Ascending aorta (tissue), 2 donors: ENCODE results near the gene OGFOD3. TPM values are rescaled to one million over a fixed set of nuclear protein-coding genes. Genes with fewer than 3 reads are reported as not detected.
A peak's percentile ranks its signal among the peaks of the same experiment; 100 is the strongest.
"Not testable (repeated sequence)": the region's sequence is repeated elsewhere in the genome, so short reads cannot be mapped to it uniquely, and the experiment has no call there.

ENCODE experiments used
- DNase-seq, 2 donors: peaks; one replicate each; pipeline ENCODE4 v3.0.0-alpha.2; 2019; ENCODE audit warnings: low spot score in 2 of 2
- H3K27ac ChIP-seq, 2 donors: fragments of 200-600 bp; sonication (generic); one replicate each; pipeline ENCODE4 v1.5.1; 2016 to 2017; ENCODE audit warnings: mild to moderate bottlenecking in 1 of 2
- H3K27me3 ChIP-seq: fragments of 200-600 bp; sonication (generic); one replicate; pipeline ENCODE4 v1.5.1; 2017
- H3K36me3 ChIP-seq, 2 donors: fragments of 200-600 bp; sonication (generic); one replicate each; pipeline ENCODE4 v1.5.1; 2016
- H3K4me1 ChIP-seq, 2 donors: fragments of 200-600 bp; sonication (generic); one replicate each; pipeline ENCODE4 v1.5.1; 2016 to 2017; ENCODE audit warnings: mild to moderate bottlenecking in 1 of 2
- H3K4me3 ChIP-seq, 2 donors: fragments of 200-600 bp; sonication (generic); one replicate each; pipeline ENCODE4 v1.5.1; 2016 to 2017; ENCODE audit warnings: mild to moderate bottlenecking in 1 of 2
- H3K9me3 ChIP-seq, 2 donors: fragments of 200-600 bp; sonication (generic); one replicate each; pipeline ENCODE4 v1.5.1; 2016
- CTCF ChIP-seq, 3 experiments: fragments of 200-600 bp in 2 of 3; fragments of 450-650 bp in 1 of 3; sonication (generic) in 2 of 3; IDR thresholded peaks; one replicate each; pipeline ENCODE4 v1.5.1; 2016 to 2019; ENCODE audit warnings: antibody characterized with exemption in 3 of 3, mild to moderate bottlenecking in 1 of 3, moderate library complexity in 1 of 3
- intact Hi-C: fragments of 100-400 bp; cut with DNase I; formaldehyde crosslinking; loops from one replicate; pipeline ENCODE4 v1.15.1; 2023
- total RNA-seq: library from RNA; depleted of rRNA; stranded (reverse); fragments of >200 nt; gene quantifications from one replicate; pipeline ENCODE4 v1.1.0, GENCODE V29; 2016

The OGFOD3 gene
- total RNA-seq, 1 donor from 2014 or later, result 36.6 TPM

DNA sequence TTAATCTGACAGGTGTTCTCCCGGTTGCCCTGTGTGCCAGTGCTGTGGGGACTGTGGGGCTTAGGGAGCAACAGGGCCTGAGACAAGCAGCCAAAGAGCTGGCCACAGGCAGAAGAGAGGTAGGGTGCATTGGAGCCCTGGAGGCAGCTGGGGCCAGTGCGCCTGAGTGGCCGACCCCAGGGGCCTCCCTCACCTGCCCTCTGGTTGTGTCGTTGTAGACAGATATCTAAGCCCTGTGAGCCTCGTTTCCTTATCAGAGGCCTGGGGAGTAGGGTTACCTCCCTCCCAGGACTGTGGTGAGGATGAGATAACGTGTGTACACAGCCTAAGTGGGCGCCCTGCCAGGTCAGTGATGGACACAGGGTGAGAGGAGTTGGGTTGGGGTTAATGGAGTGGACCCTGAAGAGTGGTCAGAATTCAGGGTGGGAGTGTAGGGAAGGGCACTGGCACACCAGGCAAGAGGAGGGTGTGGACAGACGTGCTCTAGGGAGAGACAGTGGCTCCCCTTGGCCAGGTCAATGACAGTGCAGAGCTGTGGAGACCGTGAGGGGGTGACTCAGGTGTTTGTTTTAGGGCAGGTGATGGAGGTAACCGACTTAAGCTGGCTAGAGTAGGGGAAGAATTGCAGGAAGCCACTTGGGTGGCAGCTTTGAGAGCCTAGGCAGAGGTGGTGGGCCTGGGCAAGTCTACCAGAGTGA lies 43.6 kb upstream of the OGFOD3 start:
- peaks cover 0 to 15% of the 10 kb centered on the region in 2 donors for H3K4me1 ChIP-seq
- TF ChIP-seq CTCF (IDR thresholded peaks at IDR 0.05), result no peak
- H3K27ac ChIP-seq, result peak overlapping the region in 1 of 2 donors; percentile 6
- intact Hi-C loops, result no loop called here
- H3K36me3 ChIP-seq, result peaks cover 43 to 56% of the 10 kb centered on the region in 2 donors
- H3K9me3 ChIP-seq, result no peaks in the 10 kb centered on the region
- H3K27me3 ChIP-seq, result no peaks in the 10 kb centered on the region
- no peak for DNase-seq
- H3K4me3 ChIP-seq, result no peak overlapping the region

GRCh38 chr17:82459936-82460335 lies 41.5 kb upstream of the OGFOD3 start:
- not testable (repeated sequence) for DNase-seq, H3K27ac ChIP-seq, H3K9me3 ChIP-seq, H3K27me3 ChIP-seq
- intact Hi-C loops, result loop anchor here (2.0 kb wide), 3 partner anchors 37 to 189 kb away; partner anchors contain the start of gene WDR45B
- peaks cover 0 to 15% of the 10 kb centered on the region in 2 donors for H3K4me1 ChIP-seq
- H3K4me3 ChIP-seq, result peak overlapping the region in 1 of 2 donors; percentile 77
- peaks cover 35% of the 10 kb centered on the region in 2 donors for H3K36me3 ChIP-seq

DNA sequence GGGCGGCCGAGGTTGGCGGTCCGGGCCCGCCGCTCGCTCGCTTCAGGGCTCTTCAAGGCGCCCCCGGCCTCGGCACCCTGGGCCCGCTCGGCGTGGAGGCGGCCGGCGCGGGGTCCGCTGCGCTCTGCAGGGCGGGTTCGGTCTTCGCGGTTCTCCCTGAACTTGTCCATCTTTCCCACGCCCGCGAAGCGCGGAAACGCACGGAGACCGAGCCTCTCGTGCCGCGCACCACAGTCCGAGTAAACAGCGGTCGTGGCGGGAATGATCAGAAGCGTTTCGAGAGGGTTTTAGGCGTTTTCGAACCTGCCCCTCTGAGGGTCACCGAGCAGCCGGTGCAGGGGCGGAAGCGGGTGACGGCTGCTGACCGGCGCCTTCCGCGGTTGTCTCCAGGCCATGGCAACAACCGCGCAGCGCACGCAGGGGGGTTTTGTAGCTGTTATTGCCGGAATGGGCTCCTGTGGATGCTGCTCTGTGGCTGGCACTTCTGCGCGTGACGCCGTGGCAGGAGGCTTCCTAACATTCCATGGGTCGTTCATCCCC lies 40.6 kb upstream of the OGFOD3 start:
- Histone ChIP-seq H3K4me3 (peak overlapping the region; percentile 77 to 86), H3K27ac (peak overlapping the region; percentile 100), H3K36me3 (peaks cover 26 to 29% of the 10 kb centered on the region in 2 donors), H3K4me1 (peaks cover 0 to 13% of the 10 kb centered on the region in 2 donors), H3K9me3 (no peaks in the 10 kb centered on the region), H3K27me3 (no peaks in the 10 kb centered on the region)
- intact Hi-C loops, result loop anchor here (1.0 to 2.0 kb wide), 6 partner anchors 9 to 190 kb away; partner anchors contain the start of genes CYBC1, FOXK2 and WDR45B
- no peak for DNase-seq
- TF ChIP-seq CTCF (IDR thresholded peaks at IDR 0.05), result no peak

DNA sequence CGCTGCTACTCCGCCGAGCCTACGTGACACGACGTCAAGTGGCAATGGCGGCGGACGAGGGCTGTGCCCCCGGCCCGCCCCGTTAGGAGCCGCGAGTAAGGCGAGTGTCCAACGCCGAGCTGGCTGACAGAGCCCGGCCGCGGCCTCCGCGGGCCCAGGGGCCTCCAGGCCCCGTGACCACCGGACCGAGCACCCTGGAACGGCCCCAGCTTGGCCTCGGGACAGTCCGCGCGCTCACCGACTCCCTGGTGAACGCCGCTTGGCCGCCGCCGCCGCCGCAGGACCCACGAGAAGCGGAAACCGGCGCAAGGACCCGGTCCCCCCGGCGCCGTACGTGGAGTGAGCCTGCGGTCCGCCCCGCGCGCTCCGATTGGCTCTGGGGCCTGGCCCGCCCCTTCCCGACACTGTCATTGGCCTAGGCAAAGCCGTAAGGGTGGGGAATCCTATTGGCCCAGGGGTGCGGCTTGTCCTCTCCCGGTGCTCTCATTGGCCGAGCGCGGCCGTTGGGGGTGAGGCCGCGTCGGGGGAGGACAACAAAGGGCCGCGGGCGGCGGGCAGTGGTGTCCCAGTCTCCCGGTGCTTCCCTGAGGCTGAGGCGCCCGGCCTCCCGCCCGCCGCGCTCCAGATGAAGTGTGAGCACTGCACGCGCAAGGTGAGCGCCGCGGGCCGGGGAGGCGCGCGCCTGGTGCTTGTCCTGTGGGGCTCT lies 39.9 kb upstream of the OGFOD3 start, which contains the start of gene NARF:
Gene NARF (plus strand): TSS at position 563 of the 706 bp plus-strand sequence. CDS start 63 bp downstream, at position 626.
- peak; percentile 92 to 99 for DNase-seq
- intact Hi-C loops, result loop anchor here (1.0 to 2.0 kb wide), 6 partner anchors 8 to 190 kb away; partner anchors contain the start of genes CYBC1, FOXK2 and WDR45B
- TF ChIP-seq CTCF (IDR thresholded peaks at IDR 0.05), result no peak
- peaks cover 24 to 29% of the 10 kb centered on the region in 2 donors for H3K36me3 ChIP-seq
- H3K9me3 ChIP-seq, result no peaks in the 10 kb centered on the region
- peak within 1 kb of the TSS; percentile 100 for H3K27ac ChIP-seq
- peak within 1 kb of the TSS; percentile 77 to 86 for H3K4me3 ChIP-seq
- H3K4me1 ChIP-seq, result peaks cover 0 to 12% of the 10 kb centered on the region in 2 donors
- H3K27me3 ChIP-seq, result no peaks in the 10 kb centered on the region

- TF ChIP-seq CTCF (IDR thresholded peaks at IDR 0.05), result no peak
- intact Hi-C loops, result loop anchor here (1.0 to 2.0 kb wide), 6 partner anchors 8 to 191 kb away; partner anchors contain the start of genes CYBC1, FOXK2 and WDR45B
- Histone ChIP-seq H3K4me3 (peak overlapping the region; percentile 77 to 86), H3K27ac (peak overlapping the region; percentile 100), H3K36me3 (peaks cover 24 to 27% of the 10 kb centered on the region in 2 donors), H3K9me3 (no peaks in the 10 kb centered on the region), H3K4me1 (peaks cover 0 to 12% of the 10 kb centered on the region in 2 donors), H3K27me3 (no peaks in the 10 kb centered on the region)
- no peak for DNase-seq
Measured at GRCh38 chr17:82457929-82458178, 39.5 kb upstream of the OGFOD3 start.
